Lung microvascular endothelial cell (primary cell): ENCODE data around the gene CCDC85C. TPM values are rescaled to one million over a fixed set of nuclear protein-coding genes. Genes with fewer than 3 reads are reported as not detected.

ENCODE experiments used
- DNase-seq, 2 donors: peaks; one replicate each; pipeline versions ENCODE4 v3.0.0 to v3.0.0-alpha.2; 2010; ENCODE audit warnings: low read depth in 2 of 2
- total RNA-seq: library from RNA; depleted of rRNA; stranded (reverse); fragments of >200 nt; gene quantifications from 2 replicates; pipeline ENCODE4 v1.2.1, GENCODE V29; 2014

The CCDC85C gene
- total RNA-seq, 1 donor from 2014 or later, result 1.6 TPM

DNA sequence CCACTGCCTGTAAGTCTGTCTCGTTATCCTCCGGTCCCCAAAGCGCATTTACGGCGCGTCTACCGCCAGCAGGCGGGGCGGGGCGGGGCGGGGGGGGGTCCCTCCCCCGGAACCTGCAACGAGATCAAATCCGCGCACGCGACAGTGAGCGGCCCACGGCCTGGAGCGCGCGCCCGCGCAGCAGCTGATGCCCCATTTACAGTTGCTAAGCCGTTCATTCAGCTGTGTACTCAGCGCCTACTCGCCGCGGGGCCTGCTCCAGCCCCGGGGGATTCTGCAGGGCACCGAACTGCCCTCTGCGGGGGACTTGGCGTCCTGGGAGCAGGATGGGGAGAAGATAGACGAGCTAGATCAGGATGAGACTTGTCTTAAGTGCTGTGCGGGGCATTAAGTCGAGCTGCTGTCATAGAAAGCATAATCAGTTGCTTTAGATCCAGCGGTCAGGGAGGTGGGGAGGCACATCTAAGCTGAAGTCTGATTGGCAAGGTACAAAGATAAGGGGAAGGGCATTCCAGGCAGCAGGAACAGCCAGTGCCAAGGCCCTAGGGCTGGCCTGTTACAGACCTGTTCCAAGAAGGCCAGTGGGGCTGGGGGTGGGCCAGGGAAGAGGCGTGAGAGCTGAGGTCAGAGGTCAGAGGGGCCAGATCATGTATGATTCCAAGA is 1.4 kb upstream of the CCDC85C start:
- peak; percentile 66 to 86 for DNase-seq

GRCh38 chr14:99604766-99605298 is 825 bp upstream of the CCDC85C start:
- peak; percentile 50 to 61 for DNase-seq

GRCh38 chr14:99604278-99604765 is 315 bp upstream of the CCDC85C start:
- peak; percentile 97 to 98 for DNase-seq

DNA sequence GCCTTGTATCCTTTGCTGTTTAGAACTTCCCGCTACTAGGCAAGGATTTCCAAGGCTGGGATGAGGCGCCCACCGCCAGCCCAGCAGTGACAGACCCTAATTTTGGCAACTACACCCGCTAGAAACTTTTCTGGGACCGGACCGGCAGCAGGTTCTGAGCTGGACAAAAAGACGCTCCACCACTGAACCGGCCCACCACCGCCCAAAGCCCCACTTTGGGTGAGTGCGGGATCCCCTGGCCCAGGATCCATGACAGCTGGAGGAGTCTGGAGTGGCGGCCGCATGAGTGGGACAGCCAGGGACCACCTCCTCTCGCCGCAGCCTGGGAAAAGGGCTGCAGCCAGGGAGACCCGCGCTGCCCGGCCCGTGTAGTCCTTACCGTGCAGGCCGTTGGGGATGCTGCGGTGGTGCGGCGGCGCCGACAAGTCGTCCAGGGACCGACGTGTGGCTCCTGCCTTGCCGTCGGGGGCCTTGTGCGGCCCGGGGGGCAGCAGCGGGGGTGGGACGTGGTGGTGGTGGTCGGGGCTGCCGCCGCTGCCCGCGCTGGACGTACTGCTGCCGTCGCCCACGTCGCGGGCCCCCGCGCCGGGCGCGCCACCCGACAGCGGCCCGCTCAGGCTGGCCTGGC is 1.1 kb downstream of the CCDC85C start:
- DNase-seq, result no peak

GRCh38 chr14:99602054-99602787 is 1.8 kb downstream of the CCDC85C start:
- no peak for DNase-seq

DNA sequence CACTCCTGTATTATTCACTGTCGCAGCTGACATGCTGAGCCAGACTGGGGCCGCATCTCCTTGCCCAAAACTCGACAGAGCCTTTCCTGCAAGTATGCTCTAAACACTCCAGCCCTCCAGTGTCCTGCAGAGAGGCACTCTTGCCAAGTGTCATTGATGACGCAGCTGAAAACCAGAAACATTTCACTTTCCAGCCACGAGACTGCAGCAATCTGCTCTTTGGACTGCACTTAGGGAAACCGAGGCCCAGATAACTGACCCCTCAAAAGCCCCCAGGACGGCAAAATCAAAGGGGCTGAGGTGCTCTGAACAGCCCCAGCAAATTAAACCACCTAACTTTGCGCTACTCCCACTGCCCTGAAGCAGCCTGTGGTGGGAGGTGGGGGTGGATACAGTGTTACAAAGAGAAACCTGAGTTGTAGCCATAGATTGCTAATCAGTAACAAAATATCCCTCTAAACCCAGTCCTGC is 2.6 kb downstream of the CCDC85C start:
- DNase-seq, result no peak

DNA sequence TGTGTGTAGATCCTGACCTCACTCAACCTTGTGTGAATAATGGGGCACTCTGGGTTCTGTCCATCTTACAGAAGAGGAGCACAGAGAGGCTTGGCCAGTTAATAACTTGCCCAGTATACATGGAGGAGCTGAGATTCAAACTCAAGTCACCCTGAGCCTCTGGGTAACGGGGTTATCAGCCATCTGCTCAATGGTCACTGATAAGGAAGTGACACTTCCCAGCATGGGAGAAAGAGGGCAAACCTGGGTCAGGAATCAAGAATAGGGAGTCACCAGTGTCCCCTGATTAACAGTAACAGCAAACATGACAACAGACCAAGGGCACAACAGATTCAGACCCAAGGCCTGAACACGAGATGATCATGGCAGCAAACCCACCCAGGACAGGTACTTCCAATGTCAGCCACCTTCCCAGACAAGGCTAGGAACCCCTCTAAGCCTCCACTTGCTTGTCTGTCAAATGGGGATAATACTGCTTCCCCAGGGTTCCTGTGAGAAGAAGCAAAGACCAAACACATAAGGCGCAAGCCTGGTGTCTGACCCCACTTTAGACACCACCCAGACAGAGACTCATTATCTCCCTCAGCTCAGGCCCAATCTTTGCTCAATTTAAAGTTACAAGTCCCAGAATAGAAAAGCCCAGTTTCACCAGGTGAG is 3.6 kb downstream of the CCDC85C start:
- no peak for DNase-seq

DNA sequence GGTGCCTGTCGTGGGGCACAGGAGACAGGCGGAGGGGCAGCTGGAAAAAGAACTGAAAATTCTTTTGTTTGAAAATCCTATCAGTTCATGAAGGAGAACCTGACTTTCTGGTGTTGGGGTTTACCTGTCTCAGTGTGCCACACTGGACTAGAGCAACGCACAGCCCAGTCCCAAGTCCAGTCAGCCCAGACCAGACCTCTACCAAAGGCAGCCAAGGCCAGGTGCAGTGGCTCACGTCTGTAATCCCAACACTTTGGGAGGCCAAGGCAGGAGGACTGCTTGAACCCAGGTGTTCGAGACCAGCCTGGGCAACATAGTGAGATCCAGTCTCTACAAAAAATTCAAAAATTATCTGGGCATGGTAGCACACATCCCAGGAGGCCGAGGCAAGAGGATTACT is 4.6 kb downstream of the CCDC85C start:
- DNase-seq, result no peak

GRCh38 chr14:99598774-99599173 is 5.2 kb downstream of the CCDC85C start:
- DNase-seq, result no peak

- peak; percentile 41 to 47 for DNase-seq
These were observed 6.0 kb downstream of the CCDC85C start for GRCh38 chr14:99597911-99598600.

DNA sequence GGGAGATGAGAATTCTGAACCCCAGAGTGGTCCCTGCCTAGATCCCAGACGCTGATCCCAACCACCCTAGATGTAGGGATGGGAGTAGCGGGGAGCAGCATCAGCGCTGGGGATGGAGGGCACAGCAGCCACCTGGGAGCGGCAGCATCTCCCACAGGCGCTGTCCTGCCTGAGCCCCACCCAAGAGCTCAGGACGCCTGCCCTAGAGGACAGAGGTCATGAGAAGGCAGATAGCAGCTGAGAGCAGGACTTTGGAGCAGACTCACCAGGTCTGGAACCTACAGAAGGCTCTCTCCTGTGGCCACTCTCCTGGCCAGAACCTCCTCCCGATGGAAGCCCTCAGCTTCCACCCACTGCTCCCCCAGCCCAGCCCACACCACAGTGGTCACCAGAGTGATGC is 7.2 kb downstream of the CCDC85C start:
- no peak for DNase-seq

DNA sequence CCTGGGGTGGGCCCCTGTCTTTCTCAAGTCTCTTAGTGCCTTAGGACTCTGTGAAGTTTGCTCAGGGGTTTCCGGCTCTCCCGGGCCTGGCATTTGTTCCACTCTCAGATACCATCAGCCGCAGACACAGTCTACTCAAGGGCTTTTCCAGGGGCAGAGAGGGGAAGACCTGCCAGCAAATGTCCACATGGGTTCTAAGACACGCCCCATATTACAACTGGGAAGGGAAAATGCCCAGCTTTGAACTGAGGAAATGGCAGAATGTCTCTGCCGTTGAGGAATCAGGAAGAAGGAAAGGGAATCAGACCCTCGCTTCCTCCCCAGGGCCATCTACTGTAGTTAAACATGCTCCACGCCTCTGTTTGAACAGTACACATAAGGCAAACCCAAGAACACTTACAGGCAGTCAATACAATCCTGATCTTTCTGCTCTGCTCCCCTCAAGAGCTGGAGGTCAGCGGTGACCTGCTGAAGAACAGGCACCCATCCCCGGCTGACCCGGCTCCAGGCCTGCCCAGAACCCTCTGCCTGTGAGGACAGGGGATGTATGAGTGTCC is 7.9 kb downstream of the CCDC85C start:
- peak in 1 of 2 donors; percentile 60 for DNase-seq

GRCh38 chr14:99595524-99595923 is 8.5 kb downstream of the CCDC85C start:
- DNase-seq, result no peak

GRCh38 chr14:99595034-99595433 is 9.0 kb downstream of the CCDC85C start:
- DNase-seq, result peak in 1 of 2 donors; percentile 34

GRCh38 chr14:99593971-99594841 is 9.8 kb downstream of the CCDC85C start:
- no peak for DNase-seq

DNA sequence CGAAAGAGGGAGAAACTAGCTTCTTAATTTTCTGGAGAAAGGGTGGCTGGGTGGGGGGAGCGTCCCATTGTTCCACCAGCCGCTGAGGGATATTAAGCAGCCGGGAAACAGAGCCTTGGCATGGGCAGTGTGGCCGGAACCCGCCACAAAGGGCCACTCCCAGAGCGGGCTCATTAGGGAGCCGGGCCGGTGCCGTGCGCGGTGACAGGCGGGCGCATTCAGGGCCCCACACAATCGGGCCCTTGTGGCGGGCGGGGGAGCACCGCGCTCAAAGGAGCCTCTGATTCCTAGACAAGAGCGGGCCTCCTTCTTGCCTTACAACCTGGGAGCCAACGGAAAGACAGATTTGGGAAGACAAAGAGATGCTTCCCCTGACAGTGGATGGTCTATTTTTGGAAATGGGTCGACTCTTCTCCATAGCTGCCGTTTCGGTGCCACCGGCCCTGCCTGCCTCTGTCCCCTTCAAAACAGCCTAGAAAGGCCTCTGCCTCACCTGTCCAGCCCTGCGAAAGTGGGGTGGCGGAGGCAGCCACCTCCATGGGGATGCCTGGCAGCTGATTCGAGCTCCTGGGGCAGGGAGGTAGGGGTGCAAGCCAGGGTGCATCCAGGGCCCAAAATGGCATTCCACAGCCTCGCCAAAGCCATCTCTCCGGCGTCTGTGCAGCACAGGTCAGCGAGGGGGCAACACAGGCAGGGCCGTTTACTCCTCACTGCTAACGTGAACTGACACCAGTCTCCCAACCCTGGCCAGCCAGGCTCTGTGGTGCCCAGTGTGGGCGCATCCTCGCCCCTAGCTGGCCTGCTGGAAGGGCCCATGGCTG is 10.9 kb downstream of the CCDC85C start:
- no peak for DNase-seq

DNA sequence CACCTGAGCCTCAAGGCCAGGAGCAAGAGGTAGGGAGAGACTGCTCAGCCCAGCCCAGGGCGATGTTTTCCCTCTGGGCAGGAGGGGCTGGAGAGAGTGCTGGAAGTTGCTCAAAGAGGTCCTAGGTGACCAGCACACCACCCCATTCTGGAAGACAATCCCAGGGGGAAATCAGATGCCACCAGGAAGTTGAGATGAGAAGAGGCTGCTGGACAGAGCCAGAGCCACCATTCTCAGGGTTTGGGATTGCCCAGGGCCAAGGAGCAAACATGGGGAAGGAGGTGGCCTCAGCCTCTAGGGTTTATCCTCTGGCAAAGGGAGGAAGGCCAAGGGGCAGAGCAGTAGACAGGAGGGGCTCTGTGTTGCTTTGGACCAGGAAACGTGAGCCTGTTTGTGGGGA is 11.6 kb downstream of the CCDC85C start:
- no peak for DNase-seq

DNA sequence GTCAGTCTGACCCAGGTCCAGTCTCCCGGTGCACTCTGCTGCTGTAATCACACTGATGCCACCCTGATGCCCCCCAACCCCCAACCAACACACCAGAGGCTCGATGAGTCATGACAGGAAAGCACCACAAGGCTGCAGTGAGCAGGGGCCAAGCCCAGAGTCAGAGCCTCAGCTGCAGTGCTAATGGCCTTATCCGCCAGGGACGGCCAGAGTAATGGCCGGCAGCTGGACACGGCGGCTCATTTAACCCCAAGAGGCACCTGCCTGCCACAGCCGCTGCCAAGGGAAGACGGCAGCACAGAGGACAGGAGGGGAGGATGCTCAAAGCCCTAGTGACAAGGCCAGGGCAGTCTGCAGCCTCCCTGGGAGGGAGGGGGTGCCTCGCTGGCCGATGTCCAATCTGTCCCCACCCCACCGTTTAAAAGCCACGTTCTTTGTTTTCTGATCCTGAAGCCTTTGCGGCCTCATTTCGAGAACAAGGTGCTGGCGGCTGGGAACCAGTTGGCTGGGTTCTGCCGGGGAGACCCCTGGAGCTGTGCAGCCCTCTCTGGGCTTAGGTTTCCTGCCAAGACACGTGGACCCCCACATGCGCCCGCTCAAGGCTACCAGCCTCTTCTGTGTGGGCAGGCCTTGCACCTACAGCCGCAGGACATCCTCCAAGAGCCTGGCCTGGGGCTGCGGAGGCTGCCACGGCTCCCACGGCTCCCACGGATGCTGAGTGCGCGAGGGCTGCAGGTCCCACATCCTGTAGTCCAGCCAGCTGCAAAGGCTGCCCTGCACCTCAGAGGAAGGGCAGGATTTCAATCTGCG is 13.1 kb downstream of the CCDC85C start:
- peak; percentile 82 to 85 for DNase-seq
